HepG2 (cell line): ENCODE results near the gene PRR35. TPM values are rescaled to one million over a fixed set of nuclear protein-coding genes. Genes with fewer than 3 reads are reported as not detected.

Source experiments
- ATF1 ChIP-seq: IDR thresholded peaks from 2 replicates; pipeline ENCODE4 v1.6.1; 2016; ENCODE audit warnings: mild to moderate bottlenecking, control low read depth
- CBFB ChIP-seq: sonication (generic); formaldehyde crosslinking; IDR thresholded peaks from 2 replicates; pipeline ENCODE4 v1.4.0; 2020; ENCODE audit warnings: missing genetic modification reagents
- JUN ChIP-seq: sonication (generic); formaldehyde crosslinking; IDR thresholded peaks from 2 replicates; pipeline ENCODE4 v1.4.0; 2020; ENCODE audit warnings: mild to moderate bottlenecking, missing genetic modification reagents
- KDM5A ChIP-seq: fragments of 200-600 bp; sonication (generic); IDR thresholded peaks from 2 replicates; pipeline ENCODE4 v1.7.0; 2018; ENCODE audit warnings: antibody characterized with exemption, mild to moderate bottlenecking, low read length, borderline replicate concordance
- MAZ ChIP-seq, 2 experiments: sonication (generic) in 1 of 2; formaldehyde crosslinking in 1 of 2; IDR thresholded peaks; 2 replicates each; pipeline versions ENCODE4 v1.5.0 to v1.6.1; 2012 to 2020; ENCODE audit warnings: low read depth in 2 of 2, mild to moderate bottlenecking in 2 of 2, borderline replicate concordance in 1 of 2, improper control_type of control experiment in 1 of 2, low read length in 1 of 2, missing genetic modification reagents in 1 of 2, moderate library complexity in 1 of 2
- NFYB ChIP-seq: sonication (generic); formaldehyde crosslinking; IDR thresholded peaks from 2 replicates; pipeline ENCODE4 v1.4.0; 2020; ENCODE audit warnings: missing genetic modification reagents
- PITX1 ChIP-seq: sonication (generic); formaldehyde crosslinking; IDR thresholded peaks from 2 replicates; pipeline ENCODE4 v1.5.1; 2020; ENCODE audit warnings: mild to moderate bottlenecking, missing genetic modification reagents
- SALL1 ChIP-seq: sonication (generic); formaldehyde crosslinking; IDR thresholded peaks from 2 replicates; pipeline ENCODE4 v1.8.0; 2022; ENCODE audit warnings: mild to moderate bottlenecking, missing genetic modification reagents
- SP4 ChIP-seq: sonication (generic); formaldehyde crosslinking; IDR thresholded peaks from 2 replicates; pipeline ENCODE4 v1.8.1; 2023; ENCODE audit warnings: mild to moderate bottlenecking, missing genetic modification reagents
- TGIF2 ChIP-seq: IDR thresholded peaks from 2 replicates; pipeline ENCODE4 v1.6.1; 2016; ENCODE audit warnings: control low read depth, missing compliant biosample characterization
- ZC3H13 ChIP-seq: sonication (generic); formaldehyde crosslinking; IDR thresholded peaks from 2 replicates; pipeline ENCODE4 v1.8.1; 2023; ENCODE audit warnings: mild to moderate bottlenecking, missing genetic modification reagents, moderate library complexity
- ZNF205 ChIP-seq: IDR thresholded peaks from 2 replicates; pipeline ENCODE4 v1.6.1; 2018; ENCODE audit warnings: missing biosample characterization, missing genetic modification reagents
- ZNF431 ChIP-seq: sonication (generic); formaldehyde crosslinking; IDR thresholded peaks from 2 replicates; pipeline ENCODE4 v1.9.0; 2022; ENCODE audit warnings: missing genetic modification reagents, low read depth, mild to moderate bottlenecking, borderline replicate concordance
- polyA plus RNA-seq, 8 experiments: library from polyadenylated mRNA; depleted of rRNA in 3 of 8; stranded (reverse) in 7 of 8; unstranded in 1 of 8; fragments of >200 nt; fragmentation: Illumina TruSeq in 4 of 8; extraction: Trizol in 4 of 8; gene quantifications; 2 replicates each; pipeline versions ENCODE4 v1.2.1 to v1.2.3, GENCODE V29; 2011 to 2016; ENCODE audit warnings: low read depth in 4 of 8, missing spikeins in 1 of 8, mixed read lengths in 1 of 8; ENCODE audit not compliant: insufficient read depth in 1 of 8
- total RNA-seq, 5 experiments: library from RNA; depleted of rRNA; stranded (reverse); fragments of >200 nt; fragmentation: Illumina TruSeq; extraction: Trizol; gene quantifications; 2 replicates each; pipeline ENCODE4 v1.2.3, GENCODE V29; 2016; ENCODE audit warnings: low read depth in 1 of 5
- TF ChIP-seq, protein P1 (sequence below): IDR thresholded peaks from 2 replicates; pipeline ENCODE4 v1.6.1; 2012; ENCODE audit warnings: inconsistent platforms
- TF ChIP-seq, protein P2 (sequence below): sonication (generic); formaldehyde crosslinking; IDR thresholded peaks from 2 replicates; pipeline ENCODE4 v1.5.1; 2020; ENCODE audit warnings: mild to moderate bottlenecking, missing genetic modification reagents, moderate library complexity
- TF ChIP-seq, protein P3 (sequence below): sonication (generic); formaldehyde crosslinking; IDR thresholded peaks from 2 replicates; pipeline ENCODE4; 2020; ENCODE audit warnings: missing genetic modification reagents, mild to moderate bottlenecking, borderline replicate concordance

PRR35 gene
- total and polyA plus RNA-seq, 2 of the 13 experiments (the other 11 are each of a cell fraction or from before 2014, with no cell fraction given), result 0.07 to 0.16 TPM

- TF ChIP-seq JUN (CRISPR knock-in tag) (no peak), ATF1 (CRISPR knock-in tag) (0 out of 2 replicates have a peak, but pooled peaks have one; percentile 44), PITX1 (CRISPR knock-in tag) (peak; percentile 61; the same call in 1 of the 2 replicates), ZNF205 (CRISPR knock-in tag) (0 out of 2 replicates have a peak, but pooled peaks have one; percentile 3), CBFB (CRISPR knock-in tag) (0 out of 2 replicates have a peak, but pooled peaks have one; percentile 10), MAZ (IDR thresholded peaks at IDR 0.05; ENCODE audit: borderline replicate concordance, low read depth, low read length) (peak; percentile 26; the same call in 1 of the 2 replicates), MAZ (CRISPR knock-in tag; IDR thresholded peaks at IDR 0.05; ENCODE audit: low read depth) (no peak), KDM5A (no peak), TGIF2 (CRISPR knock-in tag) (peak; percentile 18; the same call in 1 of the 2 replicates), NFYB (CRISPR knock-in tag) (peak; percentile 77), ZC3H13 (CRISPR knock-in tag) (no peak), SP4 (peak; percentile 78), ZNF431 (CRISPR knock-in tag) (0 out of 2 replicates have a peak, but pooled peaks have one; percentile 0), SALL1 (CRISPR knock-in tag) (peak; percentile 4; the same call in 1 of the 2 replicates)
- TF ChIP-seq, protein P1, sequence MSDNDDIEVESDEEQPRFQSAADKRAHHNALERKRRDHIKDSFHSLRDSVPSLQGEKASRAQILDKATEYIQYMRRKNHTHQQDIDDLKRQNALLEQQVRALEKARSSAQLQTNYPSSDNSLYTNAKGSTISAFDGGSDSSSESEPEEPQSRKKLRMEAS, result peak; percentile 11; the same call in 1 of the 2 replicates
- TF ChIP-seq, protein P2, sequence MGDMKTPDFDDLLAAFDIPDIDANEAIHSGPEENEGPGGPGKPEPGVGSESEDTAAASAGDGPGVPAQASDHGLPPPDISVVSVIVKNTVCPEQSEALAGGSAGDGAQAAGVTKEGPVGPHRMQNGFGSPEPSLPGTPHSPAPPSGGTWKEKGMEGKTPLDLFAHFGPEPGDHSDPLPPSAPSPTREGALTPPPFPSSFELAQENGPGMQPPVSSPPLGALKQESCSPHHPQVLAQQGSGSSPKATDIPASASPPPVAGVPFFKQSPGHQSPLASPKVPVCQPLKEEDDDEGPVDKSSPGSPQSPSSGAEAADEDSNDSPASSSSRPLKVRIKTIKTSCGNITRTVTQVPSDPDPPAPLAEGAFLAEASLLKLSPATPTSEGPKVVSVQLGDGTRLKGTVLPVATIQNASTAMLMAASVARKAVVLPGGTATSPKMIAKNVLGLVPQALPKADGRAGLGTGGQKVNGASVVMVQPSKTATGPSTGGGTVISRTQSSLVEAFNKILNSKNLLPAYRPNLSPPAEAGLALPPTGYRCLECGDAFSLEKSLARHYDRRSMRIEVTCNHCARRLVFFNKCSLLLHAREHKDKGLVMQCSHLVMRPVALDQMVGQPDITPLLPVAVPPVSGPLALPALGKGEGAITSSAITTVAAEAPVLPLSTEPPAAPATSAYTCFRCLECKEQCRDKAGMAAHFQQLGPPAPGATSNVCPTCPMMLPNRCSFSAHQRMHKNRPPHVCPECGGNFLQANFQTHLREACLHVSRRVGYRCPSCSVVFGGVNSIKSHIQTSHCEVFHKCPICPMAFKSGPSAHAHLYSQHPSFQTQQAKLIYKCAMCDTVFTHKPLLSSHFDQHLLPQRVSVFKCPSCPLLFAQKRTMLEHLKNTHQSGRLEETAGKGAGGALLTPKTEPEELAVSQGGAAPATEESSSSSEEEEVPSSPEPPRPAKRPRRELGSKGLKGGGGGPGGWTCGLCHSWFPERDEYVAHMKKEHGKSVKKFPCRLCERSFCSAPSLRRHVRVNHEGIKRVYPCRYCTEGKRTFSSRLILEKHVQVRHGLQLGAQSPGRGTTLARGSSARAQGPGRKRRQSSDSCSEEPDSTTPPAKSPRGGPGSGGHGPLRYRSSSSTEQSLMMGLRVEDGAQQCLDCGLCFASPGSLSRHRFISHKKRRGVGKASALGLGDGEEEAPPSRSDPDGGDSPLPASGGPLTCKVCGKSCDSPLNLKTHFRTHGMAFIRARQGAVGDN (CRISPR knock-in tag), result peak; percentile 11
- TF ChIP-seq, protein P3, sequence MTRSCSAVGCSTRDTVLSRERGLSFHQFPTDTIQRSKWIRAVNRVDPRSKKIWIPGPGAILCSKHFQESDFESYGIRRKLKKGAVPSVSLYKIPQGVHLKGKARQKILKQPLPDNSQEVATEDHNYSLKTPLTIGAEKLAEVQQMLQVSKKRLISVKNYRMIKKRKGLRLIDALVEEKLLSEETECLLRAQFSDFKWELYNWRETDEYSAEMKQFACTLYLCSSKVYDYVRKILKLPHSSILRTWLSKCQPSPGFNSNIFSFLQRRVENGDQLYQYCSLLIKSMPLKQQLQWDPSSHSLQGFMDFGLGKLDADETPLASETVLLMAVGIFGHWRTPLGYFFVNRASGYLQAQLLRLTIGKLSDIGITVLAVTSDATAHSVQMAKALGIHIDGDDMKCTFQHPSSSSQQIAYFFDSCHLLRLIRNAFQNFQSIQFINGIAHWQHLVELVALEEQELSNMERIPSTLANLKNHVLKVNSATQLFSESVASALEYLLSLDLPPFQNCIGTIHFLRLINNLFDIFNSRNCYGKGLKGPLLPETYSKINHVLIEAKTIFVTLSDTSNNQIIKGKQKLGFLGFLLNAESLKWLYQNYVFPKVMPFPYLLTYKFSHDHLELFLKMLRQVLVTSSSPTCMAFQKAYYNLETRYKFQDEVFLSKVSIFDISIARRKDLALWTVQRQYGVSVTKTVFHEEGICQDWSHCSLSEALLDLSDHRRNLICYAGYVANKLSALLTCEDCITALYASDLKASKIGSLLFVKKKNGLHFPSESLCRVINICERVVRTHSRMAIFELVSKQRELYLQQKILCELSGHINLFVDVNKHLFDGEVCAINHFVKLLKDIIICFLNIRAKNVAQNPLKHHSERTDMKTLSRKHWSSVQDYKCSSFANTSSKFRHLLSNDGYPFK (CRISPR knock-in tag), result peak; percentile 29; the same call in 1 of the 2 replicates
- TF ChIP-seq, all 625 proteins: peak for 45
Measured at GRCh38 chr16:589658-590187, 29.5 kb downstream of the PRR35 start, which contains the start of gene RAB40C (continued).
